NCI-H446 treated with DMSO at 0.1 percent for 48 hours (cell line): ENCODE data around the gene MAPK1.
"Not testable (repeated sequence)": the region's sequence is repeated elsewhere in the genome, so short reads cannot be mapped to it uniquely, and the experiment has no call there.

ENCODE experiments used
- DNase-seq: peaks from one replicate; lab custom pipeline; 2025; lab: John Stamatoyannopoulos, UW

The MAPK1 gene

GRCh38 chr22:21818487-21819182 is 48.8 kb downstream of the MAPK1 start:
- DNase-seq: no peak

DNA sequence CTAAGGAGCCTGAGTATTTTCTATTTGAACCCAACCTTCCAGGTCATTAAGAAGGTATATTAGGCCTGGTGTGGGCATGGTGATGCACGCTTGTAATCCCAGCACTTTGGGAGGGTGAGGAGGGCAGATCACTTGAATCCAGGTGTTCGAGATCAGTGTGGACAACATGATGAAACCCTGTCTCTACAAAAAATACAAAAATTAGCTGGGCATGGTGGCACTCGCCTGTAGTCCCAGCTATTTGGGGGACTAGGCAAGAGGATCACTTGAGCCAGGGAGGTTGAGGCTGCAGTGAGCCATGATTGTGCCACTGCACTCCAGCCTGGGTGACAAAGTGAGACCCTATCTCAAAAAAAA is 50.0 kb downstream of the MAPK1 start:
- not testable (repeated sequence) for DNase-seq

DNA sequence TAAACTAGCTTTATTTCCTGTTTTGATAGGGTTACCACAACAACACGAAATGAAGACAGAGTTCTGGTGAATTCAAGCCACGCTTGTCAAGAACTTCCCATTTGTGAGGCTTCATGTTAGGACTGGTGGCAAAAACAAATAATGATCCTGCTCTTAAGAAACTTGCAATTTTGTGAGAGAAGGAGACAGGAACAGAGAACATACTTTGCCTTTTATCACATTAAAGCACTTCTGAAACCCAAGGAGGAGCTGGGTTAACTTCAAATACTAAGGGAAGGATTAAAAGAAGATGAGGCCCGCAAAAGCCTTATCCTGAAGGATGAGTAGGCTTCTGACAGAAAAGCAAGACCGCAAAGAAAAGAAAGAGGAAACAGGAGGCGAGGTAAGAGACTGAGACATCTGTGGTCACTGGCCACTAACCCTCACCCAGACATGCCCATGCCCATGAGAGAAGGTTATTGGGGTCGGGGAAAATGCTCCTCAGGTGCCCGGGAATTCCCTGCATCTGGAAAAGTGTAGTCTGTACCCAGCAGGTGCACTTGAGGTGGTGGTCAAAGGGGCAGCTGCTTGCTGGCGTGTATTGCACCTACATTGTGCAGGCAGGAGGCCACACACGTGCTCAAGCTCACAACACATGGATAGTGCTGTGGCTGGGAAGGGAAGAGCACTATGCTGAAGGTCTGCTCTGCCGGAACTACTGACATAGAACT is 50.5 kb downstream of the MAPK1 start:
- no peak for DNase-seq

- no peak for DNase-seq
Observed at GRCh38 chr22:21816472-21816786, 51.0 kb downstream of the MAPK1 start.

- DNase-seq: no peak
Observed at GRCh38 chr22:21815958-21816357, 51.5 kb downstream of the MAPK1 start.

DNA sequence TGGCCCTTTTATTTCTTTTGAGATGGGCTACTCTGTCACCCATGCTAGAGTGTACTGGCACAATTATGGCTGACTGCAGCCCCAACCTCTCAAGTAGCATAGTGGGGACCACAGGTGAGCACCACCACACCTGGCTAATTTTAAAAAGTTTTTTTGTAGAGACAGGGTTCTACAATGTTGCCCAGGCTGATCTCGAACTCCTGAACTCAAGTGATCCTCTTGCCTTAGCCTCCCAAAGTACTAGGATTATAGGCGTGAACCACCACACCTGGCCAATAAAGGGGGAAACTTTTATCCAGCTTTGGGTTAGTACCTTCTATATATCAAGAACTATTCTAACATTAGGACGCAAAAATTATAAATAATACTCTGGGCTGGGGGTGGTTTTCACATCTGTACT is 52.1 kb downstream of the MAPK1 start:
- no peak for DNase-seq

- no peak for DNase-seq
Observed at GRCh38 chr22:21811982-21812381, 55.5 kb downstream of the MAPK1 start.

DNA sequence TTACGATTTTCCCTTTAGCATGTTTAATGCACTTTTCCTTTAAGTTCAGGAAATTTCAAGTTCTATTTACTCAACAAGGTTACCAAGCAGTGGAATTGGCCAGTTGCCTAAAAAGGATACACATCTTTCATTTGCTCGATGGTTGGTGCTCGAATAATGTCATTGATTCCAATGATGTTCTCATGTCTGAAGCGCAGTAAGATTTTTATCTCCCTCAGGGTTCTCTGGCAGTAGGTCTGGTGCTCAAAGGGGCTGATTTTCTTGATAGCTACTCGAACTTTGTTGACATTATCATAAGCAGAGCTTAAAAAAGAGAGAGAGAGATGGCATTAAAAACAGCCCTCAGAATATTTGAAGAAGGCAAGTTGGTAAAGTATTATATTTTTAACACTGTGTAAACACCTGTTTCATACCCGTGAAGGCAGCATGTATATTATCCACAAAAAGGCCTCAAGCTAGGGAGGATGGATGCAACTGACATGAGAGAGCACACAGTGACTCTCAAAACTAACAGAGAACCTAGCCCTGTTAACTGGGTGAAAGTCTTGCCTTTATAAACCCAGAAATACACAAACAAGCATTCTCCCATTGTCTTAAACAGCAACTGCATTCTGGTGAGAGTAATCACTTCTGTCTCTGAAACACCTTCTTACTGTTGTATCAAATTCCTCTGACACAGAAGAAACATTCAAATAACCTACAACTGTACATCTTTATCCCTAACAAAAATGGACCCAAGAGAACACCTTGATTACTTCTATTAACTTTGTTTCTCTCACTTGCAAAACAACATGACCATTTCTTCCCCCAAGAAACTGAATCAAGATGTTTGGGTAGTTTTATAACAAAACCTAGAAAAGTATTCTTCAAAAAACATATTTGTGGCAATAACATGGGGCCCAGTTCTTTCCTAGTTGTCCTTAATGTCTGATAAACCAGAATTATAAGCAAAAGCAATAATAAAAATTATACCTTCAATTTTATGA is 59.6 kb downstream of the MAPK1 start:
- no peak for DNase-seq

DNA sequence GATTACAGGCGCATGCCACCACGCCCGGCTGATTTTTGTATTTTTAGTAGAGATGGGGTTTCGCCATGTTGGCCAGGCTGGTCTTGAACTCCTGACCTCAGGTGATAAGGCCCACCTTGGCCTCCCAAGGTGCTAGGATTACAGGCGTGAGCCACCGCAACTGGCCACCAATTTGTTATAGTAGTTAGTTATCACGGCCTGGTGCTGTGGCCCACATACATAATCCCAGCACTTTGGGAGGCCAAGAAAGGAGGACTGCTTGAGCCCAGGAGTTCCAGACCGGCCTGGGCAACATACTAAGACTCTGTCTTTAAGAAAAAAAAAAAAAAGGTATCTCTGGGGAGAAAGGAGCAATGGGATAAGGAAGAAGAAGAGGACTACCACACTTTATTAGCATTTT is 62.1 kb downstream of the MAPK1 start:
- DNase-seq: not testable (repeated sequence)

DNA sequence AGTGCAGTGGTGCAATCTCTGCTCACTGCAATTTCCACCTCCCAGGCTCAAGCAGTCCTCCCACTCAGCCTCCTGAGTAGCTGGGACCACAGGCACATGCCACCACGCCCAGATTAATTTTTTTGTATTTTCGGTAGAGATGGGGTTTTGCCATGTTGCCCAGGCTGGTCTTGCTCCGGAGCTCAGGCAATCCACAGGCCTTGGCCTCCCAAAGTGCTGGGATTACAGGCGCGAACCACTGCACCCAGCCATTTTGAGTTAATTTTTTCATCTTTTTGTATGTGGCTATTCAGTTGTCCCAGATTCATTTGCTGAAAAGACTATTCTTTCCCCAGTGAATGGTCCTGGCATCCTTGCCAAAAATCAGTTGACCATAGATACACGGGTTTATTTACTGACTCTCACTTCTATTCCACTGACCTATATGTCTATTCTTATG is 63.6 kb downstream of the MAPK1 start:
- DNase-seq: no peak

DNA sequence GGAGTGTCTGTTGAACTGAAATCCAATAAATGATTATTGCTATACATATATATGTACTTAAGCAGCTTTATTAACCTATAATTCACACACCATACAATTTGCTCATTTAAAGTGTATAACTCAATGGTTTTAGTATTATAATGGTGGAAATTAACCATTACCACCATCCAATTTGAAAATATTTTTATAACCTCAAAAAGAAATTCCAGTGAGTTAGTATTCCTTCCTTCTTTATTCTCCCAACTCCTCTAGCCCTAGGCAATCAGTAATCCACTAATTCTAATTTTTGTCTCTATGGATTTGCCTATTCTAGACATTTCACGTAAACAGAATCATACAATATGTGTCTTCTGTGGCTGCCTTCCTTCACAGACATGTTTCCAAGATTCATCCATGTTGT is 64.8 kb downstream of the MAPK1 start:
- DNase-seq: no peak

DNA sequence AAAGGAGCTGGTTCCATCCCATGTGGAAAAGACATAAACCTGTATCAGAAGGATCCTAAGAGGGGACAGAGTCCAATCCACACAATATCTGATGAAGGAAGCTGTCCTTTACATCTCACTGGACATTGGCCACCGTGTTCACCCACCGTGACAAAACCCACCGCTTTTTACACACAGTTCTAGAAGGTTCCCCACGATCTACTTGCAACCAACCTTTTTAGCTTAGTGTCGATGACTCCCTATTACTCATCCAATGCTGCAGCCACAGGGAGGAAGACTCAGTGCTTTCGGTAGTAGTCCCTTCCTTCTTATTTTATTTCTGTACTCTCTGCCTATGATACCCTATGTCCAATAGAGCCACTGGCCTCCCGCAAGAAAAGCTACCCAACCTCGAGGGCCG is 65.4 kb downstream of the MAPK1 start:
- DNase-seq: no peak

DNA sequence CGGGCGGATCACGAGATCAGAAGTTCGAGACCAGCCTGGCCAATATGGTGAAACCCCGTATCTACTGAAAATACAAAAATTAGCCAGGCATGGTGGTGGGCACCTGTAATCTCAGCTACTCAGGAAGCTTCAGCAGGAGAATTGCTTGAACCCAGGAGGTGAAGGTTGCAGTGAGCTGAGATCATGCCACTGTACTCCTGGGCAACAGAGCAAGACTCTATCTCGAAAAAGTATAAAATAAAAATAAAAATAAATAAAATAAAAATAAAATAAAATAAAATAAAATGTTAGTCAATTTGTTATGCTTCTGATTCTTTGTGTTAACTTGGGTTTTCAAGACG is 66.2 kb downstream of the MAPK1 start:
- not testable (repeated sequence) for DNase-seq

DNA sequence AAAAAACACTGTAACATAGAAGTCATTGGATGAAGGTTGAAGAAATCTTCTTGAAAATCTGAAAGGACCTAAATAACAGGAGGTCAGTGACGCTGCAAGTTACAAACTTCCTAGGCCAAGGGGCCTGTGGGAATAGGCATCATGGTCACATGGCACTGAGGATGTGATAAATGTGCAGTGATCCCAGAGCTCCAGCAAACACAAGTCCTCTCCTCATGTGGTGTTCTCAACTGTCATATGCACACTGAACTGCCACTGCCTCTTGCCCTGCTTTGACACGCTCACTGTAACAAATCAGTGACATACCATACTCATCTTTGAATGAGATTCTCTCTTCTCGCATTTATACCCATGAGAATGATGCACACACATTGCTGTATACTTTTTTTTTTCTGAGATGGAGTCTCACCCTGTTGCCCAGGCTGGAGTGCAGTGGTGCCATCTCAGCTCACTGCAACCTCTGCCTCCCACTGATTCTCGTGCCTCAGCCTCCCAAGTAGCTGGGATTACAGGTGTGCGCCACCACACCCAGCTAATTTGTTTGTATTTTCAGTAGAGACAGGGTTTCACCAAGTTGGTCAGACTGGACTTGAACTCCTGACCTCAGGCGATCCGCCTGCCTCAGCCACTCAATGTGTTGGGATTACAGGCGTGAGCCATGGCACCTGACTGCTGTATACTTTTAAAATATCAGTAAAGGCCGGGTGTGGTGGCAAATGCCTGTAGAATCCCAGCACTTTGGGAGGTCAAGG is 66.7 kb downstream of the MAPK1 start:
- DNase-seq: no peak

DNA sequence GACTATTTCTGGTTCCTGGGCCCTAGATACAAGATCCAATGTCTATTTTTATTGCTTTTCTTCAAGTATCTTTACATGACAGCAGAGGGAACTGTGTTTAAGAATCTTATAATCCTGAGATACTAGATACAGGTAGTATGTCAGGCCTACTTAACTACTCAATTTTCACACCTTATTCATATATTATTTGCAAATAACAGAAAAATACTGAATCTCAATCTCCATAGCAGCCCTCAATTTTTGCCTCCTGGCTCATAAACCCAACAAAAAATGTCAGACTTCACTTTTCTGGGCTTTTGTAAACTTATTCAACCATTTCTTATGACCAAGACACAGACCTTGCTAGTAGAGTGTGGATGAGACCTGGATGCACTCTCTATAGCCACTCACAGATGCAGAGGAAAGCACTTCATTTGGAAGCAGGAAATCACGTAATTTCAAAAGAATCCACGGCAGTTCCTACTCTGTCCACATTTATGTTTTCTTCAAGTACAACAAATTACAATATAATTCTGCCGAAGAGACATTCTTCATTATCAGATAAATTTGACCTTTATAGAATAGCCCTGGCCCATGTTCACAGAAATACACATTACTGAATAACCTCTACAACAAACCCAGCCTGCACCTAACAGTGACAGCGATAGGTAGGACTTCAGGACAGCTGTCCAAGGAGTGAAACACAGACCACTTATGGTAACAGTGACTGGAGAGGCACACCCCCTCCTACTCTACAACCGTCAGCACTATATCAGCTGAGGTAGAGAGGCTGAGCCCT is 69.8 kb downstream of the MAPK1 start:
- no peak for DNase-seq

GRCh38 chr22:21796863-21797262 is 70.6 kb downstream of the MAPK1 start:
- DNase-seq: no peak

DNA sequence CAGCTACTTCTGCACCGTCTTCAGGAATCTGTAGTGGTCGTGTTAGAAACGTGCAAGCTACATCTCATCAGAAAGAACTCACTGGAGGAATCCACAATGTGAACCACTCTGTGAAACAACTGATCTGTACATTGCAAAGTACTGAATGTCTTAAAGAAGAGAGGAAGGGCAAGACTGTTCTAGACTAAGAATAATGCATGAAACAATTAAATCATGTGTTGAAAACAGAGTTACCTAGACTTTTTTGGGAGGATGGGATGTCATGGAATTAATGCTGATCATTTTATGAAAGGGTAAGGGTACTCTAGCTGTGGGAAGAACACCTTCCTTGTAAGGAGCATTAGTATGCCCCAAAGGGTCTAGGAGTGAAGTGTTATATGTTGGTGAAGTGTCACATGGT is 71.2 kb downstream of the MAPK1 start:
- DNase-seq: no peak

DNA sequence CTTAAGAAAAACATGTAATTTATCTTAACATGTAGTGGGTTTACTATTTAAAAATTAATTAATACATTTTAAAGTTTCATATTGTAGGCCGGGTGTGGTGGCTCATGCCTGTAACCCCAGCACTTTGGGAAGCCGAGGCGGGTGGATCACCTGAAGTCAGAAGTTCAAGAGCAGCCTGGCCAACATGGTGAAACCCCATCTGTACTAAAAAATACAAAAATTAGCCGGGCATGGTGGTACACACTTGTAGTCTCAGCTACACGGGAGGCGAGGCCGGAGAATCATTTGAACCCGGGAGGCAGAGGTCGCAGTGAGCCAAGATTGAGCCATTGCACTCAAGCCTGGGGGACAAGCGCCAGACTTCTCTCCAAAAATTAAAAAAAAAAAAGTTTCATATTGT is 73.7 kb downstream of the MAPK1 start:
- not testable (repeated sequence) for DNase-seq

DNA sequence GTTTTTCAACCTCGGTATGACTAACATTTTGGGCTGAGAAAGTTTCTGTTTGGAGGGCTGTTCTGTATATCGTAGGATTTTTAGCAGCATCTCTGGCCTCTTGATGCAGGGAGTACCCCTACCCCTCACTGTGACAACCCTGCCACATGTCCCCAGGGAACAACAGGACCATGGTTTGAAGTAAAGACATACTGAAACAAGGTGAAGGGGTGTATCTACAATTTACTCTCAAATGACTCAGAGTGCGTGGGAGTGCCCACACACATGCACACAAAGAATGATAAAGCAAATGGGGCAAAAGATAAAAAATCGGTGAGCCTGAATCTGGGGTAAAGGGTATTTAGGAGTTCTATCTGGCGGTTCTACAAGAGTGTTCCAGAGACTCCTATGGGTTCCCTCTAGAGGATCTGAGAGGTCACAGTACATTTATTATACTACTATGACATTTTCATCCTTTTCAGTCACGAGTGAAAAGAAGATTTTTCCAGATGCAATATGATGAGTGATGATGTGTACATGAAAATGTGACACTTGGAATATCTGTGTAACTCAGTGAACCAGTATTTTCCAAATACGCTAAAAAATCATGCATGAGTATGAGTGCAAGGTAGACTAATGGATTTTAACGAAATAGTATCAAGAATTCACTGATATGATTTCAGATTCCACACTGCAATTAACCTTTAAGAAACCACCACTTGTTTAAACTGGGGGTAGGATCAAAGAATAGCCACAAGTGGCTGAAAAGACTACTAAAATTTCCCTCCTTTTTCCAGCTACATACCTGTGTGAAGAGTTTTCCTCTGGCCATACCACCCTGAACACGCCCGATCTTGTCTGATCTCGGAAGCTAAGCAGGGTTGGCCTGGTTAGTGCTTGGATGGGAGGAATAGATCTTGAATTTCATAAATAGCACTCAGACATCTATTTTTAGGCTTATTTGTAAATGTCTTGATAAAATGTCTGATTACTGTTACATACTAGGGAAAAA is 75.5 kb downstream of the MAPK1 start:
- no peak for DNase-seq
